ENCODE measurements around the gene LDB3. TPM values are rescaled to one million over a fixed set of nuclear protein-coding genes. Genes with fewer than 3 reads are reported as not detected.

The LDB3 gene
- total and polyA plus RNA-seq, 7 donors: 1.2 to 42.1 (median 13.2) TPM

DNA sequence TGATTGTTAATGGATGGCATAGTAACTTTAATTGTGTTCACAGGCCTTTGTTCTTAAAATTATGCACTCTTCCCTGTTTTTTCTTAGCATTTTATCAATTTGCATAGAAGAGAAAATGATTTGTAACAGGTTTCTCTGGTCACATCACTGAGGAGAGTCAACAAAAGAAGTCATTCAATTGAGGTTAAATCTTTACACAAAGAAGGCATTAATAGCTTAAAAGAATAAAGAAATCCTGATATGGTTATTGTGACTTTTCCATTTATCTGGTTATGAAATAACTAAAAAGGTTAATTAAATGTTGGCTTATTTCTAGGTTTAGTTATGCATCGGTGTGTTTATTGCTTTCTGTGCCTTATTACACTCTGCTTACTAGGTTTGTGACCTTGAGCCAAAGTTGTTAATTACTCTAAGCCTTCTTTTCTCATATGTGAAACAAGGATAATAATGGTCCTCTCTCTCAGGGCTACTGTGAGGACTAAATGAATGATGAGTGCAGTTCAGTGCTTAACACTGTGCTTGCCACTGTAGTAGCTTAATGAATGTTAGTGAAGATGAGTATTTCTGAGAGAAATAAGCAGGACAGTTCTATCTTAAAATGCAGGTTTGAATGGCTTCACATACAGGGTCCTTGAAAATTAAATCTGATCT, 100.2 kb downstream of the LDB3 start:
- WGBS, 2 donors: 16 to 68% methylated on average over 1 of the region's 1 CpG
- Histone ChIP-seq H3K4me3 (no peak overlapping the region), H3K27ac (peak overlapping the region in 1 of 4 donors; percentile 34), H3K9me3 (no peaks in the 10 kb centered on the region), H3K27me3 (no peaks in the 10 kb centered on the region), H3K36me3 (no peaks in the 10 kb centered on the region), H3K4me1 (peaks cover 0 to 83% (median 82%) of the 10 kb centered on the region in 4 donors)
- DNase-seq: no peak
- intact Hi-C loops (cut with DNase I): no loop called here
- TF ChIP-seq EP300 (IDR thresholded peaks at IDR 0.05): no peak
- TF ChIP-seq POLR2A (IDR thresholded peaks at IDR 0.05): no peak
- TF ChIP-seq, protein P1, sequence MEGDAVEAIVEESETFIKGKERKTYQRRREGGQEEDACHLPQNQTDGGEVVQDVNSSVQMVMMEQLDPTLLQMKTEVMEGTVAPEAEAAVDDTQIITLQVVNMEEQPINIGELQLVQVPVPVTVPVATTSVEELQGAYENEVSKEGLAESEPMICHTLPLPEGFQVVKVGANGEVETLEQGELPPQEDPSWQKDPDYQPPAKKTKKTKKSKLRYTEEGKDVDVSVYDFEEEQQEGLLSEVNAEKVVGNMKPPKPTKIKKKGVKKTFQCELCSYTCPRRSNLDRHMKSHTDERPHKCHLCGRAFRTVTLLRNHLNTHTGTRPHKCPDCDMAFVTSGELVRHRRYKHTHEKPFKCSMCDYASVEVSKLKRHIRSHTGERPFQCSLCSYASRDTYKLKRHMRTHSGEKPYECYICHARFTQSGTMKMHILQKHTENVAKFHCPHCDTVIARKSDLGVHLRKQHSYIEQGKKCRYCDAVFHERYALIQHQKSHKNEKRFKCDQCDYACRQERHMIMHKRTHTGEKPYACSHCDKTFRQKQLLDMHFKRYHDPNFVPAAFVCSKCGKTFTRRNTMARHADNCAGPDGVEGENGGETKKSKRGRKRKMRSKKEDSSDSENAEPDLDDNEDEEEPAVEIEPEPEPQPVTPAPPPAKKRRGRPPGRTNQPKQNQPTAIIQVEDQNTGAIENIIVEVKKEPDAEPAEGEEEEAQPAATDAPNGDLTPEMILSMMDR (IDR thresholded peaks at IDR 0.05): no peak
- no peak for TF ChIP-seq POLR2AphosphoS5 (IDR thresholded peaks at IDR 0.05)

GRCh38 chr10:86769991-86770390, 101.7 kb downstream of the LDB3 start:
- H3K27ac ChIP-seq: peak overlapping the region in 2 of 4 donors; percentile 17 to 42
- no peaks in the 10 kb centered on the region for H3K27me3 ChIP-seq
- no peak overlapping the region for H3K4me3 ChIP-seq
- H3K9me3 ChIP-seq: no peaks in the 10 kb centered on the region
- TF ChIP-seq EP300 (IDR thresholded peaks at IDR 0.05) (no peak), POLR2AphosphoS5 (IDR thresholded peaks at IDR 0.05) (no peak), POLR2A (IDR thresholded peaks at IDR 0.05) (no peak)
- TF ChIP-seq, protein P1 (IDR thresholded peaks at IDR 0.05): no peak
- intact Hi-C loops (cut with DNase I): no loop called here
- DNase-seq: no peak
- 89 to 92% methylated on average over 10 of the region's 10 CpGs for WGBS, 2 donors
- H3K36me3 ChIP-seq: no peaks in the 10 kb centered on the region
- H3K4me1 ChIP-seq: peaks cover 0 to 89% (median 84%) of the 10 kb centered on the region in 4 donors

GRCh38 chr10:86770412-86770960, 102.2 kb downstream of the LDB3 start:
- DNase-seq: no peak
- H3K4me1 ChIP-seq: peaks cover 0 to 89% (median 85%) of the 10 kb centered on the region in 4 donors
- 51 to 59% methylated on average over 2 of the region's 2 CpGs for WGBS, 2 donors
- H3K36me3 ChIP-seq: no peaks in the 10 kb centered on the region
- H3K27me3 ChIP-seq: no peaks in the 10 kb centered on the region
- peak overlapping the region in 2 of 4 donors; percentile 17 to 42 for H3K27ac ChIP-seq
- no peak overlapping the region for H3K4me3 ChIP-seq
- TF ChIP-seq, protein P1 (IDR thresholded peaks at IDR 0.05): no peak
- TF ChIP-seq POLR2AphosphoS5 (IDR thresholded peaks at IDR 0.05): no peak
- TF ChIP-seq EP300 (IDR thresholded peaks at IDR 0.05): no peak
- no peak for TF ChIP-seq POLR2A (IDR thresholded peaks at IDR 0.05)
- H3K9me3 ChIP-seq: no peaks in the 10 kb centered on the region
- intact Hi-C loops (cut with DNase I): no loop called here

DNA sequence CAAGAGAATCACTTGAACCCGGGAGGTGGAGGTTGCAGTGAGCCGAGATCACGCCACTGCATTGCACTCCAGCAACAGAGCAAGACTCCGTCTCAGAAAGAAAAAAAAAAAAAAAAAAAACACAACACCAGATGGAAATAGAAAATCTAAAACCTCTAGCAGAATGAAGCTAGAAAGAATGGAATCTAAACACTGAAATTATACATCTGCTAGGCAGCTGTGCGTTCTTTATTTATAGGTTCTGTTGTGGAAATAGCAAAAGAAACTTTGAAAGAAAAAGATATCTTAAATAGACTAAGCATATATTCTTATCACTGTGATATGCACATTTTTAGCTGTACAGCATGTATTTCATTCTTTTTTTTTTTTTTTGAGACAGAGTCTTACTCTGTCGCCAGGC, 105.2 kb downstream of the LDB3 start:
- Histone ChIP-seq H3K4me3 (no peak overlapping the region), H3K9me3 (no peaks in the 10 kb centered on the region), H3K27me3 (no peaks in the 10 kb centered on the region), H3K36me3 (no peaks in the 10 kb centered on the region), H3K4me1 (peaks cover 0 to 94% (median 79%) of the 10 kb centered on the region in 4 donors), H3K27ac (peak overlapping the region in 2 of 4 donors; percentile 30 to 67)
- no peak for DNase-seq
- TF ChIP-seq EP300 (IDR thresholded peaks at IDR 0.05) (no peak), POLR2AphosphoS5 (IDR thresholded peaks at IDR 0.05) (no peak), POLR2A (IDR thresholded peaks at IDR 0.05) (no peak)
- TF ChIP-seq, protein P1 (IDR thresholded peaks at IDR 0.05): no peak
- intact Hi-C loops (cut with DNase I): no loop called here
- 72 to 89% methylated on average over 6 of the region's 6 CpGs for WGBS, 2 donors
